H1 (cell line): Measurements from ENCODE around the gene SUMF1.

Source experiments
- CBX8 ChIP-seq: fragments of 300-800, 300-1000 bp; sonication (generic); IDR thresholded peaks from 2 replicates; pipeline ENCODE4 v1.7.1; 2016; ENCODE audit warnings: low read depth, low read length, borderline replicate concordance
- CHD1 ChIP-seq: IDR thresholded peaks from 2 replicates; pipeline ENCODE4 v1.6.1; 2012; ENCODE audit warnings: low read depth, low read length, improper control_type of control experiment
- CREB1 ChIP-seq: IDR thresholded peaks from 2 replicates; pipeline ENCODE4 v1.6.1; 2012; ENCODE audit warnings: inconsistent platforms
- CTCF ChIP-seq, 3 experiments: IDR thresholded peaks; 1 replicate in 2 of 3; 2 replicates in 1 of 3; pipeline versions ENCODE4 v1.5.1 to v1.6.1; 2011; ENCODE audit warnings: low read length in 3 of 3, mild to moderate bottlenecking in 3 of 3, inconsistent platforms in 2 of 3, low read depth in 1 of 3, moderate library complexity in 1 of 3; ENCODE audit not compliant: insufficient read depth in 1 of 3; ENCODE audit errors: control extremely low read depth in 1 of 3
- E2F6 ChIP-seq: IDR thresholded peaks from 2 replicates; pipeline ENCODE4 v1.6.1; 2012; ENCODE audit warnings: inconsistent platforms
- EGR1 ChIP-seq: IDR thresholded peaks from 2 replicates; pipeline ENCODE4 v1.6.1; 2011; ENCODE audit warnings: low read depth, low read length, borderline replicate concordance
- EP300 ChIP-seq, 2 experiments: IDR thresholded peaks; 1 replicate in 1 of 2; 2 replicates in 1 of 2; pipeline ENCODE4 v1.6.1; 2011 to 2012; ENCODE audit warnings: low read depth in 2 of 2, low read length in 2 of 2, mild to moderate bottlenecking in 2 of 2, borderline replicate concordance in 1 of 2, inconsistent platforms in 1 of 2, moderate library complexity in 1 of 2
- GABPA ChIP-seq: IDR thresholded peaks from 2 replicates; pipeline ENCODE4 v1.6.1; 2011; ENCODE audit warnings: mild to moderate bottlenecking, low read length, moderate library complexity, borderline replicate concordance; ENCODE audit not compliant: insufficient read depth
- JUN ChIP-seq: IDR thresholded peaks from 2 replicates; pipeline ENCODE4 v1.6.1; 2011; ENCODE audit warnings: low read depth, mild to moderate bottlenecking, improper control_type of control experiment, low read length
- MAFK ChIP-seq: IDR thresholded peaks from 2 replicates; pipeline ENCODE4 v1.6.1; 2012; ENCODE audit warnings: low read depth, mild to moderate bottlenecking, improper control_type of control experiment, low read length
- POLR2AphosphoS5 ChIP-seq: IDR thresholded peaks from 2 replicates; pipeline ENCODE4 v1.6.1; 2011; ENCODE audit warnings: low read depth, low read length
- SAP30 ChIP-seq: fragments of 300-600 bp; sonication (generic); IDR thresholded peaks from 2 replicates; pipeline ENCODE4 v1.7.1; 2012; ENCODE audit warnings: low read length, moderate library complexity, mild to moderate bottlenecking, inconsistent platforms; ENCODE audit not compliant: insufficient read depth, insufficient replicate concordance
- TBP ChIP-seq: IDR thresholded peaks from 2 replicates; pipeline ENCODE4 v1.6.1; 2011; ENCODE audit warnings: low read depth, low read length, improper control_type of control experiment

DNA sequence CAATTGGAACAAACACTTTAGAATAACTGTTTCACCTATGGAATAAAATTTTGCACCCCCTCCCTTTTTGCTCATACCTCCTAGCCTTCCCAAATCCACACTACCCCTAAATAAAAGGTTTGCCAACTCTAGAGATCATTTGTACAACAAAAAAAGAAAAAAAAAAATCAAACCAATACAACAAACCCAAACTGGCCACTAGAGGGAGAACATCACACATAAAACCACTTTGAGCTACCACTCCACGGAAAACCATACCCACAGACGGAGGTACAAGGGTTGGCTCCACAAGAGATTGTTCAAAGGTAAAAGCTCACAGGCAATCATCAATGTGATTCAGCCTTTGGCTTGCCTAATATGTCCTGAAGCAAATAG lies 116.3 kb downstream of the SUMF1 start:
- TF ChIP-seq CTCF (IDR thresholded peaks at IDR 0.05; ENCODE audit: control extremely low read depth in 1 of 3, insufficient read depth in 1 of 3, low read depth in 1 of 3, low read length in 3 of 3), result peak in 2 of 3 experiments; percentile 58 to 71; a peak in 2 of 4 replicates
- no peak for TF ChIP-seq CREB1
- no peak for TF ChIP-seq JUN
- TF ChIP-seq EP300 (IDR thresholded peaks at IDR 0.05; ENCODE audit: borderline replicate concordance in 1 of 2, low read depth in 2 of 2, low read length in 2 of 2), result no peak
- TF ChIP-seq SAP30, result no peak
- no peak for TF ChIP-seq E2F6
- no peak for TF ChIP-seq CBX8
- no peak for TF ChIP-seq CHD1
- TF ChIP-seq EGR1, result no peak
- TF ChIP-seq GABPA, result no peak
- no peak for TF ChIP-seq TBP
- no peak for TF ChIP-seq MAFK
- TF ChIP-seq POLR2AphosphoS5, result no peak
